ENCODE measurements around the gene C1R.

DNA sequence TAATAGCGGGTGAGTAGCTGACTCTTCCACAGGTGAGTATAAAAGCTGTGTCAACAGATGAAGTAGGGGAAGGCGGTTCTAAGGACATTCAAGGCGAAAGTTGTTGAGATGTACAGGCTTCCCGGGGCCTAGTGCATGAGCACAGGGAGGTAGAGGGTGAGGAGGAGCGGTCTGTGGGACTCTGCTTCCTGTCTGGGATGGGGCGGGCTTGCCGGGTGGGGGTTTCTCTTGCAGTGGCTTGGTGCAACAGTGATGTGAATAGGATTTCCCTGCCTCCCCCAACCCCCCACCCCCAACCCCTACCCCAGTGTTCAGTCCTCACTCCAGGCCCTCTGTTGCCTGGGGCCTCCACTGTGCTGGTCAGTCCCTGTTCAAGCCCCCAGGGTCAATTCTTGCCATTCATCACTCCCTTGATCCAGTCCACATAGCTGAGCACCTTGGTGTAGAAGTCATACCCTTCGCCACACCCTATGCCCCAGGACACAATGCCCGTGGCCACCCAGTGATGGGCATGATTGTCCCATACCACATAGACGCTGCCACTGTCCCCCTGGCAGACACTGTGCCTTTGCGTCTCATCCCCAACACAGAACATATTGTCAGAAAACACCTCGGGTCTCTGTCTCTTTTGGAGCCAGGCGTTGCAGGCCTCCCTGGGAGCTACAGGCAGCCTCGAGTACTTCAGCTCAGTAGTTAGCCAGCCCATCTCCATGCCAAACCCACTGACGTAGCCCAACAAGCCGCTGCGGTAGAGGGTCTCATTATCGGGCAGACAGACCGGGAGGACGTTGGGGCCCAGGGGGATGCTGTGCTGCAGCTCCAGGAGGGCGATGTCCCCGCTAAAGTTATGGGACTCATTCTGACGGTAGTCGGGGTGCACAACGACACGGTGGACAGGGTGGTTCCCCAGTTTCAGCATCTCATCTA lies 4.0 kb upstream of the C1R start:
- no peak for TF ChIP-seq POLR2AphosphoS5 (IDR thresholded peaks at IDR 0.05; ENCODE audit: low read depth, low read length)
- TF ChIP-seq POLR2A (IDR thresholded peaks at IDR 0.05; ENCODE audit: low read depth, low read length) = no peak
- no peak for TF ChIP-seq SPI1 (IDR thresholded peaks at IDR 0.05; ENCODE audit: low read depth, low read length)
- no peak for TF ChIP-seq TAF1 (IDR thresholded peaks at IDR 0.05; ENCODE audit: low read depth, low read length)
- no peak for TF ChIP-seq PAX5 (IDR thresholded peaks at IDR 0.05; ENCODE audit: insufficient read depth, low read length, severe bottlenecking)
- TF ChIP-seq POU2F2 (IDR thresholded peaks at IDR 0.05; ENCODE audit: low read depth, low read length) = no peak
